GM18873 (cell line): ENCODE measurements around the gene RTN4.
"Not testable (repeated sequence)": the region's sequence is repeated elsewhere in the genome, so short reads cannot be mapped to it uniquely, and the experiment has no call there.

Experiments
- ATAC-seq: cut with Tn5 transposase; IDR thresholded peaks from one replicate; pipeline ENCODE4 v1.9.1; 2021; ENCODE audit warnings: mild to moderate bottlenecking, moderate library complexity, moderate number of reproducible peaks; ENCODE audit not compliant: unreplicated experiment, low FRiP score

Gene RTN4, protein sequence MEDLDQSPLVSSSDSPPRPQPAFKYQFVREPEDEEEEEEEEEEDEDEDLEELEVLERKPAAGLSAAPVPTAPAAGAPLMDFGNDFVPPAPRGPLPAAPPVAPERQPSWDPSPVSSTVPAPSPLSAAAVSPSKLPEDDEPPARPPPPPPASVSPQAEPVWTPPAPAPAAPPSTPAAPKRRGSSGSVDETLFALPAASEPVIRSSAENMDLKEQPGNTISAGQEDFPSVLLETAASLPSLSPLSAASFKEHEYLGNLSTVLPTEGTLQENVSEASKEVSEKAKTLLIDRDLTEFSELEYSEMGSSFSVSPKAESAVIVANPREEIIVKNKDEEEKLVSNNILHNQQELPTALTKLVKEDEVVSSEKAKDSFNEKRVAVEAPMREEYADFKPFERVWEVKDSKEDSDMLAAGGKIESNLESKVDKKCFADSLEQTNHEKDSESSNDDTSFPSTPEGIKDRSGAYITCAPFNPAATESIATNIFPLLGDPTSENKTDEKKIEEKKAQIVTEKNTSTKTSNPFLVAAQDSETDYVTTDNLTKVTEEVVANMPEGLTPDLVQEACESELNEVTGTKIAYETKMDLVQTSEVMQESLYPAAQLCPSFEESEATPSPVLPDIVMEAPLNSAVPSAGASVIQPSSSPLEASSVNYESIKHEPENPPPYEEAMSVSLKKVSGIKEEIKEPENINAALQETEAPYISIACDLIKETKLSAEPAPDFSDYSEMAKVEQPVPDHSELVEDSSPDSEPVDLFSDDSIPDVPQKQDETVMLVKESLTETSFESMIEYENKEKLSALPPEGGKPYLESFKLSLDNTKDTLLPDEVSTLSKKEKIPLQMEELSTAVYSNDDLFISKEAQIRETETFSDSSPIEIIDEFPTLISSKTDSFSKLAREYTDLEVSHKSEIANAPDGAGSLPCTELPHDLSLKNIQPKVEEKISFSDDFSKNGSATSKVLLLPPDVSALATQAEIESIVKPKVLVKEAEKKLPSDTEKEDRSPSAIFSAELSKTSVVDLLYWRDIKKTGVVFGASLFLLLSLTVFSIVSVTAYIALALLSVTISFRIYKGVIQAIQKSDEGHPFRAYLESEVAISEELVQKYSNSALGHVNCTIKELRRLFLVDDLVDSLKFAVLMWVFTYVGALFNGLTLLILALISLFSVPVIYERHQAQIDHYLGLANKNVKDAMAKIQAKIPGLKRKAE

GRCh38 chr2:55050100-55050994 lies at the start of gene RTN4:
Gene RTN4 (minus strand): TSS chr2:55050451. CDS start chr2:55050300, 151 bp downstream.
- ATAC-seq: peak; percentile 82

GRCh38 chr2:55099493-55099877 lies 49.2 kb upstream of the RTN4 start:
- no peak for ATAC-seq

- no peak for ATAC-seq
Observed at GRCh38 chr2:55097461-55098410, 47.5 kb upstream of the RTN4 start.

- no peak for ATAC-seq
Observed at GRCh38 chr2:55097082-55097460, 46.8 kb upstream of the RTN4 start.

DNA sequence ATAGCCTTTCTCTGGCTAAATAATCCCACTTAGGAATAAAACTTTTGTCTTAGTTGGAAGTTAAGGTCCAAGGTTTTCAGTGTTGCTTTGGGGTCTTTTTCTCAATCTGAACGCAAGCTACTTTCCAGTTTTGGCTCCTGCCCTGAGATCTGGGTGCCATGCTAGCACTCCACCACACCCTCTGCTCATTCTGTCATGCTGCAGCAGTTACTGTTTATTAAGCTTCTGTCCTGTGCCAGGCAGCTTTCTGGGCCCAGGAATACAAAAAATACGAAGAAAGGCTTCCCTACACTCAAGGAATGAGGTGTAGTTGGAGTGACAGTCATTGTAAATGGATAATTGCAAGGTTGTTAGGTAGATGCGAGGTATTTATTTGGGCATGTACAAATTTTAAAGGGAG lies 46.3 kb upstream of the RTN4 start:
- ATAC-seq: no peak

GRCh38 chr2:55093381-55093780 lies 43.1 kb upstream of the RTN4 start:
- no peak for ATAC-seq

- ATAC-seq: no peak
Observed at GRCh38 chr2:55092439-55092838, 42.2 kb upstream of the RTN4 start.

DNA sequence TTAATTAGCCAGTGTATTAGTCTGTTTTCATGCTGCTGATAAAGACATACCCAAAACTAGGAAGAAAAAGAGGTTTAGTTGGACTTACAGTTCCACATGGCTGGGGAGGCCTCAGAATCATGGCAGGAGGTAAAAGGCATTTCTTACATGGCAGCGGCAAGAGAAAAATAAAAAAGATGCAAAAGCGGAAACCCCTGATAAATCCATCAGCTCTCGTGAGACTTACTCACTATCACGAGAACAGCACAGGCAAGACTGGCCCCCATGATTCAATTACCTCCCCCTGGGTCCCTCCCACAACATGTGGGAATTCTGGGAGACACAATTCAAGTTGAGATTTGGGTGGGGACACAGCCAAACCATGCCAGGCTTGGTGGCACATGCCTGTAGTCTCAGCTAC lies 41.4 kb upstream of the RTN4 start:
- not testable (repeated sequence) for ATAC-seq

DNA sequence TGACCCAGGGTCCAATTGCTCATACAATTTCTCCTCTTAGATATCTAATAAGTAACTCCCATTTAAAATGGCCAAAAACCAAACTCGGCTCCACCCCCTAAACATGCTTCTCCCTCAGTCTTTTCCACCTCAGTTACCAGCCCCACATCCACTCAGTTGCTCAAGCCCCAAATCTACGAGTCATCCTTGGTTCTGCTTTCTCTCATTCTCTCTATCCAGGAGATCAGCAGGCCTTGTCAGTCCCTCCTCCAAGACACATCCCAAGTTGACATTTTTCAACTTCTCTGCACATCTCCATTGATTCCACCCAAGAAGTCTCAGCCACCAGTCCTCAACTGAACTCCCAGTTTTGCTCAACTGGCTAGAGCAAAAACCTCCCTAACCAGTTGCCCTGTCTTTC lies 40.5 kb upstream of the RTN4 start:
- no peak for ATAC-seq

GRCh38 chr2:55089726-55090125 lies 39.5 kb upstream of the RTN4 start:
- ATAC-seq: no peak

DNA sequence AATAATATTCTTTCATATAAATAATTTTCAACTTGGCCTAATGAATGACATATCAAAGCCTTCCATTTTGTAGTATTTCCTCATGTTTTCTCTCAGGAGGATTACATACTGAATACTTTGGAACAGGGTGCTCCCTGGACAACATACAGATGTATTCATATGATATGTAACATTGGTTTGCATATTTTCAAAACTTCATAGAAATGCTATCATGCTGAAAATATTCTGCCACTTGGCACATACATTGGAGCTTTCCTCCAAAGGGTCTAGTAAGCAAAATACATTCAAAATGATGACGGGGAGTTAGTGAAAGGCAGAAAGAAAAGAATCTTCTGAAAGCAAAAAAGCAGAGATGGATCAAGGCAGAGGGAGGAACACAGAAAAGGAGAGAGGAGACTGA lies 38.1 kb upstream of the RTN4 start:
- ATAC-seq: no peak

- ATAC-seq: no peak
Observed at GRCh38 chr2:55087936-55088335, 37.7 kb upstream of the RTN4 start.

GRCh38 chr2:55087501-55087900 lies 37.2 kb upstream of the RTN4 start:
- ATAC-seq: no peak

DNA sequence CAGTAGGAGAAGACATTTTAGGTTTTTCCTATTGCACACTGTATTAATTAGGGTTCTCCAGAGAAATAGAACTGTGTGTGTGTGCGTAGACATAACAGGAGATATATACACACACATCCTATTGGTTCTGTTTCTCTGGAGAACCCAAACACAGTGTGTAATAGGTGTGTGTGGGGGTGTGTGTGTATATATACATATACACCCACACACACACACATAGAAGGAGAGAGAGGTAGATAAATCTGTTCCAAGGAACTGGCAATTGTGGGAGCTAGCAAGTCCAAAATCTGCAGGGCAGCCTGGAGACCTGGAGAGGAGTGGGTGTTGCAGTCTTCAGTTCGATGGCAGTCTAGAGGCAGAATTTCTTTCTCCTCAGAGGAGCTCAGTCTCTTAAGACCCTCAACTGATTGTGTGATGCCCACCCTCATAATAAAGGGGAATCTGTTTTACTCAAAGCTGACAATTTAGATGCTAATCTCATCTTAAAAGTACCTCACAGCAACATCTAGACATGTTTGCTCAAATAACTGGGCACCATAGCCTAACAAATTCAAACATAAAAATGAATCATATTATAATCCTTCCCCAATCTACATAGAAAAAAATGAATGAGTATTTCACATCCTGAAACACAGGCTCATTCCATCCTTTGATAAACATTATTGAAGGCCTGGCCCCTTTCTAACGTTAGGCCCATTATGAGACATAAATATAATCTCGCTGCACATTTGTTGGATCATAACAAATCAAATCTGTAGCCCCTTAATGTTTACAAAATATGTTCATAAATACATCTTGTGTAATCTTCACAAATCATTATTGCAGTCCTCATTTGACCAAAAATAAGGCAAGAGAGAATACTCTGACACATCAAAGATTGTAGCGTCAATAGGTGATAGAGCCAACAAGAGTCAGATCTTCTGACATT lies 35.1 kb upstream of the RTN4 start:
- ATAC-seq: no peak

GRCh38 chr2:55084641-55085040 lies 34.4 kb upstream of the RTN4 start:
- ATAC-seq: no peak

GRCh38 chr2:55080204-55080738 lies 30.0 kb upstream of the RTN4 start:
- no peak for ATAC-seq

DNA sequence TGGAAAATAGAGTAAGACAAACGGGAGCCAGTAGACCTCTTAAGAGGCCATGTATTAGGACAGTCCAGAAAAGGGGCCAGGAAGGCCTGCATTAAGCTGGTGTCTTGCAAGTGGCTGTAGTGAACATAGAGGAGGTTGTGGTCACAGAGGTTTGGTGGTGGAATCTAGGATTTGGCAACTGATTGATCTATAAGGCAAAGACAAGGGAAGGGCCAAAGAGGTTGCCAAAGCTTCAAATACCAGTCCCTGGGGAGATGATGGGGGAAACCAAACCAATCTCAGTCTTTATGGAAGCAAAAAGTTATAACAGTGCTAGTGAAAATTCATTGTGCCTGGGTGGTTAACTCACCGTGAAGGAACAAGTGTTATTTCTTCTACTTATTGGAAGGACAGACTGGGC lies 28.7 kb upstream of the RTN4 start:
- no peak for ATAC-seq

DNA sequence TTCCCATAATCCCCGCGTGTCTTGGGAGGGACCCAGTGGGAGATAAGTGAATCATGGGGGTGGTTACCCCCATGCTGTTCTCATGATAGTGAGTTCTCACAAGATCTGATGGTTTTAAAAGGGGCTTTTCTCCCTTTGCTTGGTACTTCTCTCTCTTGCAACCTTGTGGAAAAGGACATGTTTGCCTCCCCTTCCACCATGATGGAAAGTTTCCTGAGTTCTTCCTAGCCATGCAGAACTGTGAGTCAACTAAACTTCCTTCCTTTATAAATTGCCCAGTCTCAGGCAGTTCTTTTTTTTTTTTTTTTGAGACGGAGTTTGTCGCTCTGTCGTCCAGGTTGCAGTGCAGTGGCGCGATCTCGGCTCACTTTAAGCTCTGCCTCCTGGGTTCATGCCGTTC lies 26.5 kb upstream of the RTN4 start:
- no peak for ATAC-seq
